RPMI8226 (cell line): ENCODE data around the gene ALDH3A1.

ENCODE experiments used
- DNase-seq: peaks from one replicate; pipeline ENCODE4 v3.0.0-alpha.2; 2015

Gene ALDH3A1

GRCh38 chr17:19759568-19760549 lies 11.8 kb upstream of the ALDH3A1 start:
- DNase-seq: no peak

GRCh38 chr17:19757536-19758180 lies 9.6 kb upstream of the ALDH3A1 start:
- DNase-seq: no peak

GRCh38 chr17:19756546-19756945 lies 8.4 kb upstream of the ALDH3A1 start:
- DNase-seq: no peak

GRCh38 chr17:19755821-19756510 lies 7.9 kb upstream of the ALDH3A1 start:
- DNase-seq: no peak

- no peak for DNase-seq
These were observed 7.3 kb upstream of the ALDH3A1 start for GRCh38 chr17:19755392-19755791.

GRCh38 chr17:19753661-19754463 lies 5.8 kb upstream of the ALDH3A1 start:
- peak; percentile 36 for DNase-seq

GRCh38 chr17:19753051-19753509 lies 5.0 kb upstream of the ALDH3A1 start:
- peak; percentile 19 for DNase-seq

GRCh38 chr17:19752216-19753050 lies 4.3 kb upstream of the ALDH3A1 start:
- no peak for DNase-seq

GRCh38 chr17:19750835-19751234 lies 2.7 kb upstream of the ALDH3A1 start:
- no peak for DNase-seq

- DNase-seq: no peak
These were observed 2.0 kb upstream of the ALDH3A1 start for GRCh38 chr17:19750020-19750572.

- DNase-seq: no peak
These were observed 702 bp upstream of the ALDH3A1 start for GRCh38 chr17:19748807-19749193.

- DNase-seq: no peak
These were observed 859 bp downstream of the ALDH3A1 start for GRCh38 chr17:19747159-19747719.

- DNase-seq: no peak
These were observed 1.6 kb downstream of the ALDH3A1 start for GRCh38 chr17:19746517-19746916.

GRCh38 chr17:19744922-19745757 lies 3.0 kb downstream of the ALDH3A1 start:
- peak; percentile 77 for DNase-seq

GRCh38 chr17:19744492-19744891 lies 3.6 kb downstream of the ALDH3A1 start:
- no peak for DNase-seq

GRCh38 chr17:19743101-19744100 lies 4.7 kb downstream of the ALDH3A1 start:
- no peak for DNase-seq

- DNase-seq: no peak
These were observed 5.6 kb downstream of the ALDH3A1 start for GRCh38 chr17:19742495-19742894.

GRCh38 chr17:19741832-19742457 lies 6.2 kb downstream of the ALDH3A1 start:
- DNase-seq: no peak
